Middle frontal gyrus (tissue), 1 donor: ENCODE data around the gene SLC66A2.

ENCODE experiments used
- DNase-seq: peaks from one replicate; pipeline ENCODE4 v3.0.0-alpha.2; 2015; ENCODE audit warnings: low spot score; ENCODE audit errors: extremely low spot score

Gene SLC66A2

DNA sequence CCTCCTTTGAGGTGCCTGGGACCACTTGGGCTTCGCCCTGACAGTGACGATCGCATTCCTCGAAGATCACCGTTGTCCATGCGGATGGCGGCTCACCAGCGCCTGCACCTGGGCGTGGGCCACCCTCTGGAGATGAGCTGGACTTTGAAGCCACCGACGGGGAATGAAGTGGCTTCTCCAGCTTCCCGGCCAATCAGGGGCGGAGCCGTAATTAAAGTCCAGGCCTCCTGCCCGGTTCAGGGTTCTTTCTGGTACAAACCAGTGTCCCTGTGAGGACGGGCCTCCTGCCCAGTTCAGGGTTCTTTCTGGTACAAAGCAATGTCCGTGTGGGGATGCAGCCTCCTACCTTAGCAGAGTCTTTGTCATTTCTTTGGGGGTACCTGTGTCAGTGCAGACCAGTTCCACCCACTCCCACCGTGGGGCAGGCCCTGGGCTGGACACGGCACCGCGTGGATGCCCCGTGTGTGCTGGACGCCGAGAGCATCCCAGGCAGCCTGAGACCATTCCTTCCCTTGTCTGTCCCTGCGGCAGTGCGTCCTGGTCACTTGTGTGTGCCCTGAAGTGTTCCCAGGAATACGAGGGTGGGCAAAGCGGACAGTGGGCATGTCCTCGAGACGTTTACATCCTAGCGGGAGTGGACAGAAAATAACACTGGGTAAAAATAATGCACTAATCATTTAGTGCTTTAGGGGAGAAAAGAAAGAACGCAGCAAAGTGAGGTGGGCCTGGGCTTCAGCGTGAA, 98.7 kb downstream of the SLC66A2 start:
- DNase-seq: no peak
